K562 (cell line): Measurements from ENCODE around the gene PPIL1. TPM values are rescaled to one million over a fixed set of nuclear protein-coding genes. Genes with fewer than 3 reads are reported as not detected.

Source experiments
- BCLAF1 ChIP-seq, 2 experiments: fragments of 450-650 bp in 1 of 2; IDR thresholded peaks; 2 replicates each; pipeline ENCODE4 v1.6.1; 2011 to 2017; ENCODE audit warnings: low read depth in 2 of 2, antibody characterized with exemption in 1 of 2, borderline replicate concordance in 1 of 2, low read length in 1 of 2, mild to moderate bottlenecking in 1 of 2, mixed read lengths in 1 of 2; ENCODE audit not compliant: control insufficient read depth in 1 of 2
- BMI1 ChIP-seq: fragments of 150-350 bp; IDR thresholded peaks from 2 replicates; pipeline ENCODE4 v1.6.1; 2014; ENCODE audit warnings: low read length
- CREBBP ChIP-seq: IDR thresholded peaks from one replicate; pipeline ENCODE4 v1.6.1; 2012; ENCODE audit warnings: low read depth, mild to moderate bottlenecking, control low read depth, inconsistent platforms, low read length
- CSDE1 ChIP-seq, 2 experiments: fragments of 450-650 bp; IDR thresholded peaks; 2 replicates each; pipeline ENCODE4 v1.6.1; 2016; ENCODE audit warnings: mild to moderate bottlenecking in 1 of 2
- CTCFL ChIP-seq: IDR thresholded peaks from 2 replicates; pipeline ENCODE4 v1.6.1; 2011; ENCODE audit warnings: borderline replicate concordance, low read depth, mild to moderate bottlenecking, moderate library complexity, low read length; ENCODE audit not compliant: insufficient read depth, poor library complexity, severe bottlenecking
- DIDO1 ChIP-seq: fragments of 450-650 bp; IDR thresholded peaks from 2 replicates; pipeline ENCODE4 v1.6.1; 2016; ENCODE audit warnings: low read depth, missing biosample characterization, missing genetic modification characterization
- ELK3 ChIP-seq: fragments of 450-650 bp; formaldehyde crosslinking; IDR thresholded peaks from 2 replicates; pipeline ENCODE4 v1.4.0; 2020; ENCODE audit warnings: mild to moderate bottlenecking
- FOXP1 ChIP-seq: sonication (generic); formaldehyde crosslinking; IDR thresholded peaks from 2 replicates; pipeline ENCODE4 v1.8.0; 2022; ENCODE audit warnings: mild to moderate bottlenecking, missing genetic modification reagents
- HDAC3 ChIP-seq: fragments of 450-650 bp; IDR thresholded peaks from 2 replicates; pipeline ENCODE4 v1.6.1; 2018; ENCODE audit warnings: borderline replicate concordance, mild to moderate bottlenecking, moderate library complexity; ENCODE audit not compliant: partially characterized antibody
- RBFOX2 ChIP-seq: fragments of 200-400 bp; formaldehyde crosslinking; IDR thresholded peaks from 2 replicates; pipeline ENCODE4 v1.6.1; 2017; ENCODE audit warnings: low read depth, mild to moderate bottlenecking, low read length, moderate library complexity
- TSC22D4 ChIP-seq: fragments of 450-650 bp; IDR thresholded peaks from 2 replicates; pipeline ENCODE4 v1.6.1; 2016; ENCODE audit warnings: missing genetic modification characterization, missing biosample characterization, control low read depth
- U2AF2 ChIP-seq: fragments of 200-400 bp; formaldehyde crosslinking; optimal IDR thresholded peaks from 2 replicates; pipeline ENCODE3; 2017; ENCODE audit warnings: low read depth, mild to moderate bottlenecking, low read length
- XRCC4 ChIP-seq: IDR thresholded peaks from one replicate; pipeline ENCODE4 v1.6.1; 2011; ENCODE audit not compliant: insufficient read depth, insufficient read length; ENCODE audit errors: extremely low read depth
- ZBTB11 ChIP-seq, 3 experiments: fragments of 200-800 bp in 1 of 3; fragments of 250-450 bp in 1 of 3; fragments of 450-650 bp in 1 of 3; sonication (Bioruptor Pico) in 1 of 3; sonication (Bioruptor generic) in 1 of 3; formaldehyde crosslinking in 1 of 3; IDR thresholded peaks; 2 replicates each; pipeline versions ENCODE4 v1.6.1 to v1.8.0; 2016 to 2022; ENCODE audit warnings: mild to moderate bottlenecking in 2 of 3, missing genetic modification characterization in 2 of 3, missing compliant biosample characterization in 1 of 3, moderate library complexity in 1 of 3
- ZNF134 ChIP-seq: fragments of 250-450 bp; sonication (Bioruptor Pico); conservative IDR thresholded peaks from 2 replicates; pipeline ENCODE4 v1.4.0; 2020
- ZNF224 ChIP-seq: sonication (generic); formaldehyde crosslinking; IDR thresholded peaks from 2 replicates; pipeline ENCODE4 v1.8.0; 2022; ENCODE audit warnings: mild to moderate bottlenecking, missing genetic modification reagents
- ZNF561 ChIP-seq: fragments of 450-650 bp; formaldehyde crosslinking; conservative IDR thresholded peaks from 2 replicates; pipeline ENCODE4 v1.4.0; 2020; ENCODE audit warnings: mild to moderate bottlenecking, moderate library complexity
- polyA plus RNA-seq, 8 experiments: library from polyadenylated mRNA; depleted of rRNA in 4 of 8; stranded (reverse) in 5 of 8; unstranded in 3 of 8; fragments of >200 nt; fragmentation: Nextera tagmentation in 2 of 8; fragmentation: Illumina TruSeq in 1 of 8; extraction: Ambion mirVana in 2 of 8; extraction: Trizol in 1 of 8; gene quantifications; 2 replicates each; pipeline versions ENCODE4 v1.2.1 to v1.2.3, GENCODE V29; 2011 to 2014; ENCODE audit warnings: inconsistent platforms in 1 of 8, missing spikeins in 1 of 8
- total RNA-seq, 7 experiments: library from RNA; depleted of rRNA in 6 of 7; stranded (reverse); fragments of >200 nt in 6 of 7; fragmentation: Illumina TruSeq in 2 of 7; extraction: Trizol in 2 of 7; gene quantifications; 2 replicates each; pipeline versions ENCODE4 v1.2.1 to v1.2.3, GENCODE V29; 2011 to 2021; ENCODE audit warnings: low replicate concordance in 1 of 7

Gene PPIL1
- total and polyA plus RNA-seq, 9 of the 15 experiments (the other 6 are each of a cell fraction or from before 2014, with no cell fraction given): 65.8 to 205 (median 130) TPM

- TF ChIP-seq ZBTB11 (CRISPR knock-in tag; IDR thresholded peaks at IDR 0.05) (no peak), TSC22D4 (tag) (no peak), DIDO1 (no peak), CTCFL (no peak), CSDE1 (IDR thresholded peaks at IDR 0.05) (no peak), RBFOX2 (no peak), ELK3 (CRISPR knock-in tag) (no peak), BMI1 (no peak), HDAC3 (no peak), ZNF224 (CRISPR knock-in tag) (no peak), BCLAF1 (IDR thresholded peaks at IDR 0.05; ENCODE audit: borderline replicate concordance in 1 of 2, control insufficient read depth in 1 of 2, low read depth in 2 of 2, low read length in 1 of 2) (no peak), CREBBP (no peak), XRCC4 (no peak), ZNF134 (CRISPR knock-in tag) (no peak), ZNF561 (no peak), FOXP1 (CRISPR knock-in tag) (no peak), U2AF2 (no peak)
Measured at GRCh38 chr6:36867471-36868224, 7.0 kb downstream of the PPIL1 start (continued).
